ENCODE data around the gene APC.

DNA sequence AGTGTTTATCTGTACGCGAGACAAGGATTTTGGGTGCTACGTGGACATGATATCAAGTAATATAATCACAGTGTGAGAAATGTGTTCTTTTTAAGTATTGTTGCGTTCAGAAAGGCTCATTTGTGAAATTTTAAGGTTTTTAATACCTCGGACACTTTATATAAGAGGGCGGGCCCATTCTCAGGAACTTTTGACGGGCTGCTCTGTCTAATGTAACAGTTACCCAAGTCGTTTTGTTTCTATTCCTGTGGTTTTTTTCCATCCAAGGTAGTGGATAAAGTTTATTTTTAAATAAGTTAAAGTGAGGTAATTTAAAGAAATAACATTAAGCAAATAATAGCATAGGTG lies 123.9 kb downstream of the APC start:
- TF ChIP-seq POLR2AphosphoS5 (IDR thresholded peaks at IDR 0.05; ENCODE audit: low read depth, low read length) (no peak), POLR2A (IDR thresholded peaks at IDR 0.05; ENCODE audit: low read depth, low read length) (no peak), TAF1 (IDR thresholded peaks at IDR 0.05; ENCODE audit: borderline replicate concordance, low read depth, low read length) (no peak)
